Ishikawa (cell line): ENCODE data around the gene TET2.

Experiments used
- FOXM1 ChIP-seq: IDR thresholded peaks from 2 replicates; pipeline ENCODE4 v1.6.1; 2012; ENCODE audit warnings: low read depth, borderline replicate concordance
- NFIC ChIP-seq: IDR thresholded peaks from 2 replicates; pipeline ENCODE4 v1.6.1; 2012
- TAF1 ChIP-seq: IDR thresholded peaks from 2 replicates; pipeline ENCODE4 v1.6.1; 2012; ENCODE audit warnings: low read depth, mild to moderate bottlenecking
- TEAD4 ChIP-seq: IDR thresholded peaks from 2 replicates; pipeline ENCODE4 v1.6.1; 2012
- YY1 ChIP-seq: IDR thresholded peaks from 2 replicates; pipeline ENCODE4 v1.6.1; 2012; ENCODE audit warnings: low read depth

- TF ChIP-seq FOXM1 (no peak), TAF1 (no peak), YY1 (no peak), TEAD4 (no peak), NFIC (no peak)
Observed at GRCh38 chr4:105257817-105258495, 111.3 kb downstream of the TET2 start.
